Fibroblast of skin of abdomen (primary cell): ENCODE measurements around the gene CACNA1A.

Experiments
- DNase-seq: peaks from one replicate; pipeline ENCODE4 v3.0.0-alpha.2; 2013

The CACNA1A gene

DNA sequence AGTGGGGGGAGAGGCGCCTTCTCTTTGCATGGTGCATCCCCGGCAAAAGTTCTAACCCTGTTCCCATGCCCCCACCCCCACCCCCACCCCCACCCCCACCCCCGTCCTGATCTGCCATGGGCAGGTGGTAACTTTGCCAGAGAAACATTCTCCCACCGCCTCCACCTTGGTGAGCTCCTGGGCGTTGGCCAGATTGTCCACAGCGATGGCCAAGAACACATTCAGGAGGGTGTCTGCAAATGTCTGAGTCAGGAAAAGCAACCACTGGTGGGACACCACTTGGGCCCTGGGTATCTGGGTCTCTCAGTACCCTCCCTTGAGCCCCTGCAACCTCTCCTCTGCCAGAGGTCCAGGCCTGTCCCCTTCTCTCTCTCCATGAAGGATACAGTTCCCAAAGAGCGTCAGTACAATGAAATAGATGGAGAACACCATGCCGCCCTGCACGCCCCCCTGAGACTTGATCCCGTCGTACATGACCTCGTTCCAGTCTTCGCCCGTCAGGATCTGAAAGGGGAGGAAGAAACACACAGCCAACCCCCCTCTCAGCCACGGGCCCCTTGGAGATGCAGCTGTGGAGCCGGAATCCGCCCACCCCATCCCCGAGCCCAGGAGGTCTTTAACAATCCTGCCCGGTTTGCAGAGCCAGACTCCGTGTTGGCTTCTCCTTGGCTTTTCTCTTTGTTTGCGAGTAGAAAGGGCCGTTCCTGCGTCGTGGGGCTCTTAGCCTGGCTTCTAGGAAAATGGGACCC is 202.7 kb downstream of the CACNA1A start:
- DNase-seq, result no peak

GRCh38 chr19:13302526-13303270 is 203.6 kb downstream of the CACNA1A start:
- no peak for DNase-seq

DNA sequence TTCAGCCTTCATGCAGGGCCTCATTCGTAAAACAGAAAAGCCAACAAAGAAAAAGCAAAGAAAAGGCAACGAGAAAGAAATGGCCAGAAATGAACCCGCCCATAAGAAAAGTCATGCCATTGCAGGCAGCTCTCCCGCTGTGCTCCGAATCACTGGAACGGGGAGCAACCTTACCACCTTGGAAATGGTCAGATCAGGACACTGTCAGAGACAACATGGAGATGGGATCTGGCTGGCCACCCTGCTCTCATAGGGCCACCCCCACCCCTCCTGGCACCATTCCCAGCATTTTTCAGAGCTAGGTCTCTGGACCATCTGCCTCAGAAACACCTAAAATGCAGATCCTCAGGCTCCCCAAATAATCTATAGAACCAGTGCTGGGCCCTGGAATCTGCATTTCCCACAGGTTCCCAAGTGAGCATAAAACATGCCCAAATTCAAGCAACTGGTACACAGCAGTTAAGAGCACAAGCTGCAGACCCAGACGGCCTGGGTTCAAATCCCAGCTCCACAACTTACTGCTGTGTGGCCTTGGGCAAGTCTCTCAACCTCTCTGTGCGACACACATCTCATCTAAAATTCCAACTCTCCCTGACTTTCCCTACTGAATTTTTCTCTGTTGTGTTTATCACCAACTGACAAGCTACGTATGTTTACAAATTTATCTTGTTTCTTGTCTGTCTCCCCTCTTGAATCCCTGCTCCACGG is 204.5 kb downstream of the CACNA1A start:
- DNase-seq, result no peak

DNA sequence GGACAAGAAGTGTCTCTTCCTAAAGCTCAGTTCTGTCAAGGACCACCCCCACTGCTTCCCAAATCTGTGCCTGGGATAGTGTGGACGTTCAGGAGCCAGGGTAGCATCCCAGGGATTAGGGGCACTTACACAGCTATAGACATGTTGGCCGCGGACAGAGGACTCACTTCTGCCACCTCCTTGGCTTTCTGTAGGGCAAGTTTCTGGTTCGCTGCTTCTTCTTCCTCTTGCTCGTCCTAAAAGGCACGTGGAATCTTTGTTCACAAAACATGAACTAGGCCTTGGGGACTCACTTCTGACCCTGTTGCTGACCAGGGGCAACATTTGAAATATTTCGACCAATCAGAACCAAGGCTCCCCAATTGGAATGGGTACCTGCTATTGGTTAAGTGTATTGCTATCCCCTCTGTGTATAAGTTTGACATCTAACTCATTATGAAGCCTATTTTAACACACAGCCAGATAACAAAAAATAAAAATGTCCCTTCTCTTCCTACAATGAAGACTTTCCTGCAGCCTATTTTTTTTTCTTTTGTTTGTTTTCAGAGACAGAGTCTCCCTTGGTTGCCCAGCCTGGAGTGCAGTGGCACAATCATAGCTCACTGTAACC is 205.8 kb downstream of the CACNA1A start:
- DNase-seq, result no peak

GRCh38 chr19:13299838-13300237 is 206.4 kb downstream of the CACNA1A start:
- no peak for DNase-seq

- no peak for DNase-seq
These were observed 207.5 kb downstream of the CACNA1A start for GRCh38 chr19:13298565-13299481.

GRCh38 chr19:13297023-13297422 is 209.3 kb downstream of the CACNA1A start:
- DNase-seq, result no peak

- DNase-seq, result no peak
These were observed 211.3 kb downstream of the CACNA1A start for GRCh38 chr19:13294812-13295567.

GRCh38 chr19:13291913-13292312 is 214.4 kb downstream of the CACNA1A start:
- DNase-seq, result no peak

DNA sequence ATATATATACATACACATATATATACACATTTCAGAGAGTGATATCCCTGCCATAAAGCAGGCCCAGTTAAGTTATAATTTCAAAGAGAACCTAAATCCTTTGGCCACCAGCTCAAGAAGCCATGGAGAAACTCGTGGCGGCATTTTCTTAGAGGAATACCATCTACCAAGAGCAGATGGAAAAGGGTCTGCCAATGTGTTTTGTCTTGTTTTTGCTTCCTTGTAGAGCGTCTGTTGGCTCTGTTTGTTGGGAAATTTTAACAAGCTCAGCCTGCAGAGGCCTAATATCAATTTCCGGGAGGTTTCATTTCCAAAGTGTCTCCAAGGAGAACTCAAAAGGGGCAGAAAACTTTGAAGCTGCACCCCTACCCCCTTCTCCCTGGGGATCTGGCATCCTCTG is 215.5 kb downstream of the CACNA1A start:
- DNase-seq, result no peak

DNA sequence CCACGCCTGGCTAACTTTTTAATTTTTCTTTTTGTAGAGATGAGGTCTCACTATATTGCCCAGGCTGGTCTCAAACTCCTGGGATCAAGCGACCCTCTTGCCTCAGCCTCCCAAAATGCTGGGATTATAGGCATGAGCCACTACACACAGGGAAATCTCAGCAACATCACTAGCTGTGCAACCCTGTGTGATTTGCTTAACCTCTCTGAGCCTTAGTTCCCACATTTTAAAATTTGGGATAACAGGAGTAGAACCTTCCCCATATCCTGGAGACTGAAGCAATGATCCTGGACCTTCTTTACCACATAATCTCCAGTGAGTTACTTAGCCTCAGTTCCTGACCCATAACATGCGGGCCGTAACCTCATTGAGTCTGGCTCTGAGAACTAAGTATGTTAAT is 217.0 kb downstream of the CACNA1A start:
- DNase-seq, result no peak

DNA sequence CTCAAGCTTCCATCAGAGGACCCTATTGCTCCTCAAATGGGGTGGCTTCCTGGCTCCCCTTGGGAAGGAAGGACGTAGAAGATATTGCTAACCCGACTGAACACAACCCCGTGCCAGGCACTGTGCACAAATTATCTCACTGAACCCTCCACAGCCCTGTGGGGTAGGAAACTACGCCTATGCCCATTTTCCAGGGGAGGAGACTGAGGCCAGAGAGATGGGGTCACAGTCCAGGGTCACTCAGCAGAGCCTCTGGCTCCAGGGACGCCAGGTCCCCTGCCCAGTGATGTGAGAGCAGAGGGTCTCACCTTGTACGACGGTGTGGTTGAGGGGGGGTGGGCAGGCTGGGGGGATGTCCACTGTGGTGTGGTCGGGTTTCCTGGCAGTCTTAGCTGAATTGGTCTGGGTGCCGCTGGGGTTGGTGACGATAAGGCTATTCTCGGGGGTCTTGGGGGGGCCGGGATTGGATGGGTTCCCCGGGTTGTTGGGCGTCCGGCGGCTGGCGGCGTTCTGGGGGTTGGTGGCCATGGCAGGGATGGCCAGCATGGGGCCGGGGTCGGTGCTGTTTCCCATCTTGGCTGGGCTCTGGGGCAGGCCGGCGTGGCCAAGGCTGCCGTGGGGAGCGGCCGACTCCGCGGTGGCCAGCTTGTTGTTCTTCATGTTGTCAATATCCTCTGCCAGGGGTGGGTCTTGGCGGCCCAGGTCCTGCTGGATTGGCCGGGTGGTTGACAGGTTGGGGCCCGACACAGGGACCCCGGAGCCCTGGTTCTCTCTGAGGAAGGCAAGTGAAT is 219.9 kb downstream of the CACNA1A start:
- DNase-seq, result no peak

DNA sequence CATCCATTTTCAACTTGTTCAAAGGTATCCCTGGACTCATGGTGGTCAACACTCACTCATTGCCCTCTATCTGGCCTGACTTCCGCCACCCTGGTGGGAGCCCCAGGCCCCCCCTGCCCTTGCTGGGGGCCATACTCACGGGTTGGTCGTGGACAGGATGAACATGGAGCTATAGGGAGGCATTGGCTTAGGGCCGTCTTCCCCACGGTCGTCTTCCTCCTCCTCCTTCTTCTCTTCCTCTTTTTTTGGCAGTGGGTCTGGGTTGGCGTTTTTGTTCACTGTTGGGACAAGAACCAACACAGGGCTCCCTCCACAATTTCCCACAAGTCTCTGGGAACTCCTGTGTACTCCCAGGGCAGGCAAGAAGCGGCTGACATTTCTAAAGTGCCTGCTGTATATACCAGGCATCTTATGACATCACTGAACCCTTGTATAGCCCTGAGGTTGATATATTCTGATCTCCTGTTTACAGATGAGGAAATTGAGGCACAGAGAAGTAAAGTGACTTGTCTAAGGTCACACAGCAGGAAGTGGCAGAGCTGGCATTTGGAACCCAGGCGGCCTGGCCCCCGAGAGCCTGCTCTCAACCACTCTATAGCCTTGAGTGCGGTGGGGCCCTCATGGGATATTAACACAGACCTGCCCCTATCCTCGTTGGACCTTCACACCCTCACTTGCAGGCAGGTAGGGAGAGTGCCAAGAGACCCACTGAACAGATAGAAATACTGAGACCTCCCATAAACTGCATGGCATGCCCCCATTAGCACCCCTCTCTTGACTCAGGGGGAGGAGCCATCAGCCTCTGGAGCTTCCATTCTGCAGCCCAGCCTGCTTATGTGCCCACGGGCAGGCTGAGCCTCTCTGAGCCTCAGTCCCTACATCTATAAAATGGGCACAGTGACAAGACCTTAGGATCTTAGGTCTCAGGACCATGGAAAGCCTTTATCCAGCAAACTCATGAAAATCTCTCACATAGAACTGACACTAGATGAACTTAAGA is 221.1 kb downstream of the CACNA1A start:
- no peak for DNase-seq

GRCh38 chr19:13283871-13284270 is 222.4 kb downstream of the CACNA1A start:
- DNase-seq, result no peak

- no peak for DNase-seq
These were observed 223.7 kb downstream of the CACNA1A start for GRCh38 chr19:13282486-13283065.

DNA sequence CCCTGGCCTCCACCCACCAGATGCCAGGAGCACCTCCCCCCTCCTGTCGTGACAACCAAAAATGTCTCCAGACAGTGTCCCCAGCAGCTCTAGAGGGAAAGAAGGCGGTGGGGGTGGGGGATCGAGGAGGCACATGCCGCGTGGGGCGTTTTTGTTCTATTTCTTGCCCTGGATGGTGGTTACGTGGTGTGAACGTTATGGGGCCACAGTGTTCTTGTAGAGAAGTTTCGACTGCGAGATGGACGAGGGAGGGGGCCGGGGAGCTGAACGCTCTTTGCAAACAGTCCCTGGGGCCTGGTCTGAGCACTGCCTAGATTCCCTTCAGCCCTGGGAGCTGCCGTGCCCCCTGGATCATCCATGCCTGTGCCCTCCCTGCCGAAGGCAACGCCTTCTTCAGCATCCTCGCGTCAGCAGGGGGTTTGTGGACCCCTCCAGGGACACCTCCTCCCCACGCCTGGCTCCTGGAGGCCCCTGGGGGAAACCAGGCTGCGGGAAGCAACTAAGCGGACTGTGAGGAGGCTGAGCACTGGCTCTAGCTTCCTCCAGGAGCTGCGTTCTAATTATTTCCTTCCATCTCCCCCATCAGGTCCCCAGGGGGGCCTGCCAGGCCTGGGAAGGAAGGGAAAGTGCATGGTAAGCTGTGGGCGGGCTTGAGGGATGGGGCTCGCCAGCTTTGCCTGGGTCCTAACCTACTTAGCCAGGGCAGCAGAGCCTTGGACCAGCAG is 224.6 kb downstream of the CACNA1A start:
- DNase-seq, result no peak

DNA sequence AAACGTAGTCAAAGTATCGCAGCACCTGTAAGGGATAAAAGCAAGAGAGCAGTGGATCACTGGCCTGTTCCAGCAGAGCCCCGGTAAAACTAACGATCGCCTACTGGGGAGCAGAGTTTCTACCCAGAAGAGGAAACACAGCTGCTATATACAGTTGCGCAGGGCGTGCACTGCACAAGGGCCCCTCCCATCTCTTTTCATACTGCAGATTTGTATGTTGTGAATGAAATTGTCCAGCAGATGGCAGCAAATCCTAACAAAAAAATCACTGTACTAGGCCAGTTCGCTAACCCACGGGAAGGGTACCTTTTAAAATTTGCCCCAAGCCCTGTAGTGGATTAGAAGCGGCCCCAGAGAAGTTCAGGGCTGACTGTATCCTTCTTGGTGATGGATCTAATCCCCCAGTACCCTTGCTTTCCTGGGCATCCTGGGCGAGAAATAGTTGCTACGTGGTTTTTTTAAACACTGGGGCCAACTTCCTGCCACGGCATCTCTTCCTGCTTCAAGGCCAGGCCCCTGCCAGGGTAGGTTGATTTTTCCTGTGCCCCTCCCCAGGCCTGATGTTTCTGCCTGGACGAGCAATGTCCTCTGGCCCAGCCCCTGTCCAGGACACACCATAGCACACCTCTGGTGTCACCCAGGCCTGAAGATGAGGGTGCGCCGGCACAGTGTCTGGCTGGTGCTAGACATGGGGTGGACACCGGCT is 229.0 kb downstream of the CACNA1A start:
- DNase-seq, result peak; percentile 71
